Stimulated activated naive CD4-positive, alpha-beta T cell treated with Interleukin-2 at 50 U/mL for 16 hours (primary cell): ENCODE results near the gene PMPCA.

ENCODE experiments used
- DNase-seq: peaks from one replicate; lab custom pipeline; 2025; lab: John Stamatoyannopoulos, UW

The PMPCA gene, protein sequence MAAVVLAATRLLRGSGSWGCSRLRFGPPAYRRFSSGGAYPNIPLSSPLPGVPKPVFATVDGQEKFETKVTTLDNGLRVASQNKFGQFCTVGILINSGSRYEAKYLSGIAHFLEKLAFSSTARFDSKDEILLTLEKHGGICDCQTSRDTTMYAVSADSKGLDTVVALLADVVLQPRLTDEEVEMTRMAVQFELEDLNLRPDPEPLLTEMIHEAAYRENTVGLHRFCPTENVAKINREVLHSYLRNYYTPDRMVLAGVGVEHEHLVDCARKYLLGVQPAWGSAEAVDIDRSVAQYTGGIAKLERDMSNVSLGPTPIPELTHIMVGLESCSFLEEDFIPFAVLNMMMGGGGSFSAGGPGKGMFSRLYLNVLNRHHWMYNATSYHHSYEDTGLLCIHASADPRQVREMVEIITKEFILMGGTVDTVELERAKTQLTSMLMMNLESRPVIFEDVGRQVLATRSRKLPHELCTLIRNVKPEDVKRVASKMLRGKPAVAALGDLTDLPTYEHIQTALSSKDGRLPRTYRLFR

DNA sequence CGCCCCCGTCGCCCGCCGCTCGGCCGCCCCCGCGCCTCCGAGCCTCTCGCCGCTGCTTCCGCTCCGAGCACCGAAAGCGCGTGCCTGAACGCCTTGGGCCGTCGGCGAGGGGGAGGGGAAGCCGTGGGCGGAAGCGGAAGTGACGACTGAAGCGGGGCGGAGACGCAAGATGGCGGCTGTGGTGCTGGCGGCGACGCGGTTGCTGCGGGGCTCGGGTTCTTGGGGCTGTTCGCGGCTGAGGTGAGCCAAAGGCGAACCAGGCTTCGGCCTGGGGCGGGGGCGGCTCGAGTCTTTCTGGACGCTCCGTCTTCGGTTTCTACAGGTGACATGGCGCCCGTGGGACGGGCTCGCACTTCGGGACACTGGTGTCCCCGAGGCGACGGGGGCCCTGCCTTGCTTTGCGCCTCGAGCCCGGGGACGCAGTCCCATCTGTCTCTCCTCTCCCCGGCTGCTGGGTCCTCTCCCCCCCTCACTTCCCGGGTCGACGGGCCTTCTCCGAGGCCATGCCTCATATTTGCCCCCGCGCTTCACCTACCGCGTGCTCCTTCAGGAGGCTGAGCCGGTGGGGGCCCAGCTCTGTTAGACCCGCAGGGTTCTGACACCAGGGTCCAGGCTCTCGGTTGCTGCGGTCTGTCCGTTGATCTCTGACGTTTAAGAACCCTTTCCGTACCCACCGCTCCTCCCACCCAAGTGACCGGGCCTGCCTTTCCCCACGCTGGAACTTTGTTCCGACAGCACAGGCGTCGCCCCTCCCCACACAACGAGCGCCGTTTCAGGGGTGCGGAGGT, at the start of gene PMPCA, which contains the start of gene ENTR1:
PMPCA (plus strand) TSS at position 159 of the 788 bp plus-strand sequence; CDS start at position 170, 11 bp downstream.
ENTR1 (minus strand) TSS at position 115 of the 788 bp plus-strand sequence. CDS start 217 bp downstream, outside the sequence.
- peak; percentile 93 for DNase-seq

DNA sequence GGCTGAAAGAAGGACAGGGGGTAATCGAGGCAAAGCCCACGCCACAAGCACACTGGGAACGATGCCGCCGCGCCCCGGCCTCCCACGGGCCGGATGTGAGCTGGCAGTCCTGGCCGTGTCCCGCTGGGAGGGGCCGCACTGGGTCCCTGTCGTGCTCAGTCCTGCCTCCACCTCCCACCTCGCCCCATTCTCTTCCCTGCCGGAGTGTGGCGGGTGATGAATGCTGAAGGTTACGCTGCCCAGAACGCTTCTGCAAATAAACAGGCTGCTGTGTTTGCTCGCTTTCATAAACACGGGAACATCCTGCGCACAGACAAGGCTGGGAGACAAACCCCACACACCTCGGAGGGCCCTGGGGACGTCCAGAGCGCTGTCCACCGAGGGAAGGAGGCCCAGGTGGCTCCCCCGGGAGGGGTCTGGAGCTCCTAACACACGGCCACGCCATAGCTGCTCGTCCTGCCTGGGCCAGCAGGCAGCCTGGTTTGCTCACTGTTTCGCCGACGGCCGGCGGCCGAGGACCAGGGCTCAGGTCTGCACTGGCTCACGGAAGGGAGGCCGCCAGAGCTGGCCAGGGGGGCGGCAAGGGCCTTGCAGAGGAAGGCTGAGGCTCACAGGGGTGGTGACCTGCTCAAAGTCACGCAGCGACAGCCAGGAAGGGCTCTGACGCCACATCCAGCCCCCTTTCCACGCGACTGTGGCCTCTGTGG, 49.3 kb upstream of the PMPCA start:
- DNase-seq: no peak

DNA sequence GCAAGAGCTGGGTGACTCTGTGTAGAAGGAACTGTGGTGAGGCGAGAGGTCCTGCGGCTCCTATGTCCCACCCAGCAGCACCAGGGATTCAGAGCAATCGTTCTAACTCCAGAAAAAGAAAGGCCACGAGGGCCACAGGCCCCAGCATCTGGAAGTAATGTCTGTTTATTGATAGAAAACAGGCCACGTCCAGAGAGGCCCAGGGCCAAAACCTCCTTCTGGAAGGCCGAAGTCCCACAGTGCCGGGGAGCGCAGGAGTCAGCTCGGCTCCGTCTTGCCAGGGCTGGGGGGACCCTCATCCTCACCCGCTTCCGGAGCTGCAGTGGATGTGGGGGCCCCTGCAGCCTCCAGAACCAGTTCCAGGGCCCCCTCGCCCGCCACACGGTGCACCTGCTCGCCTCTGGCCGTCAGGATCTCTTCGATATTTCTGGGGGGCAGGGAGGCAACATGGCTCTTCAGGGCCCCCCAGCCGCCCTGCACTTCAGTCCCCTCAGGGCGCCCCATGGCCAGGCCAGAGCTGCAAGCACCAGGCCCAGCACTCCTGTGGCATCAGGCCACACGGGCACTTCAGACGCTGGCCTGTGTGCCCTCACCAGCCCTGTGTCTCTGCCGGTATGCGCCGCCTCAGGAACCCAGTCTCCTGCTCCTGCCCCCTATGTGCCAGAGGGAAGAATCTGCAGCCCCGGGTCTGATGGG, 48.6 kb upstream of the PMPCA start:
- DNase-seq: no peak

DNA sequence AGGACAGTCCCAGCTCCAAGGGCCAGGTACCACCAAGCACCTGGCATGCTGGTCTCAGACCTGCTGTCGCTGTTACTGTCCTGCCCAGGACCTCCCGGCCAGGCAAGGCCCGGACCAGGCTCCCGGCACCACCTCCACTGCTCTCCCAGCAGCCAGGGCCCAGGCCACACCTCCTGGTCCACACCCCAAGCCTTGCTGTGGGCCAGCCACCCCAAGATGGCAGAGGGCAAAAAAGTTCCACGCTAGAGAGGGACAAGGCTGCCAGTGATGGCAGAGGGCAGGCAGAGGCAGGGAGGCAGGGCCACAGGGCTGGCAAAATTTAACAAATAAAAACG, 48.0 kb upstream of the PMPCA start:
- no peak for DNase-seq

DNA sequence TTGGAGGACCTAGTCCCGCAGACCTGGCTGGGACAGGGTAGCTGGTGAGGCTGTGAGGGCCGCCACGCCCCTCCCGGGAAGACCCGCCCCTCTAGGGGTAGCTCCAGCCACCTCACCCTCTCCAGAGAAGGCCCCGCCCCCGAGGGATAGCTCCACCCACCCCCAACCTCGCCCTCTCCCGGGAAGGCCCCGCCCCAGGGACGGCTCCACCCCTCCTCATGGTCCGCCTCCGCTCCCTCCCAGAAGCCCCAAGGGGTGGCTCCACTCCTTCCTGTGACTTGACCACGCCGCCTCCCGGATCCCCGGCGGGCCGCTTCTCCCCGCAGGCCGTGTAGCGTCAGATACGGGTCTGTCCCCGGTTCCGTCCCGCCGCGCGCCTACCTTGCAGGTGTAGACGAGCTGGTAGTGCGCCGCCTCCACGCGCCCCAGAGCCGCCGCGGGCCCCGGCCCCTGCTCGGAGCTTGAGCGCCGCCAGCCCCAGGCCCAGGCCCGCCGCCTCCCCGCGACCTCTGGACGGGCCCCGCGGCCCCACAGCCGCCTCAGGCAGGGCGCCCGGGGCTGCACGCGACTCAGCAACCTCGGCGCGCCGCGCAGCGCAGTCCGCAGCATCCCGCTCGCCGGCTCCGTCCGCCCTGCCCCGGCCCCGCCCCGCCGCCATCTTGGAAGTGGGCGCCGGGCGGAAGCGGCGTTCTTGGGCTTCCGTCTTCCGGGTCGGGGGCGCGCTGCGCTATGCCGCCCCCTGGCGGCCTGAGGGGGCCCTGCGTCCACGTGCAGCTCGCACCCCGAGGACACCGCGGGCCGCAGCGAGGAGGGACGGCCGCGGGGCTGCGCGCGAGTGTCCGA, 47.1 kb upstream of the PMPCA start, which contains the start of gene DNLZ:
DNLZ (minus strand) TSS at position 639 of the 843 bp plus-strand sequence; CDS start at position 609, 30 bp downstream.
- peak; percentile 92 for DNase-seq

DNA sequence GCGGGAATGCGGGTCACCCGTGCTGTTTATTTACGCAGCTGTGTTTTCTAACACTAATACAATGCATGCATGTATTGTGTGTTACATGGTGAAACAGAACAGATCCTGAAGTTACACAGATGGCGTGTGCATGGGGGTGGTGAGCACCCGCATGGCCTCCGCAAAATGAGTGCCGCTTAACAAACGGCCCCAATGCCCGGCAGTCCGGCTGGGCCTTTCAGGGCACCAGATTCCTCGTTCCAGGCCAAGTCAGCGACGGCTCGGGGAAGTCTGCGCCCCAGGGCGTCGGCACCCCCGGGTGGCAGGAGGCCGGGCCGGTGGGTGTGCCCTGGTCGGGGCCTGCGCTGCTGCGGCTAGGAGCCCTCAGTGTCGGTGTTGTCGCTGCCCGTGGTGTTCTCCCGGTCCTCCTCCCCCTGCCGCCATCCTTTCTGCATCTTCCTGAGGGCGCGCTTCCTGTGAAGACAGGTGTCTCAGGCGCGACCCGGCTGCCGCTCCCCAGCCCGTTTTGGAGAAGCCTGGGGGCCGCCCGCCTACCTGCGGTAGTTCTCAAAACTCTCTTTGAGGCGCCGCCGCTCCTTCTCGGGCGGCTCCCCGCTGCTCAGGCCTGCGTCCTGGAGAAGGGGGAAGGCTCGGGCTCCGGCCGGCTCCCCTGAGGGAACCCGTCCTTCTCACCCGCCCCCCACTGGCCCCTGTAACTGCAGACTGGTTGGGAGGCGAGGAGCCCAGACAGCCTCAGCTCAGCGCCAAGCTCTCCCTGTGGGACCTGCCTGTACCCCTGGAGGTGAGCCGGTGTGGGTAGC, 46.3 kb upstream of the PMPCA start:
- no peak for DNase-seq

DNA sequence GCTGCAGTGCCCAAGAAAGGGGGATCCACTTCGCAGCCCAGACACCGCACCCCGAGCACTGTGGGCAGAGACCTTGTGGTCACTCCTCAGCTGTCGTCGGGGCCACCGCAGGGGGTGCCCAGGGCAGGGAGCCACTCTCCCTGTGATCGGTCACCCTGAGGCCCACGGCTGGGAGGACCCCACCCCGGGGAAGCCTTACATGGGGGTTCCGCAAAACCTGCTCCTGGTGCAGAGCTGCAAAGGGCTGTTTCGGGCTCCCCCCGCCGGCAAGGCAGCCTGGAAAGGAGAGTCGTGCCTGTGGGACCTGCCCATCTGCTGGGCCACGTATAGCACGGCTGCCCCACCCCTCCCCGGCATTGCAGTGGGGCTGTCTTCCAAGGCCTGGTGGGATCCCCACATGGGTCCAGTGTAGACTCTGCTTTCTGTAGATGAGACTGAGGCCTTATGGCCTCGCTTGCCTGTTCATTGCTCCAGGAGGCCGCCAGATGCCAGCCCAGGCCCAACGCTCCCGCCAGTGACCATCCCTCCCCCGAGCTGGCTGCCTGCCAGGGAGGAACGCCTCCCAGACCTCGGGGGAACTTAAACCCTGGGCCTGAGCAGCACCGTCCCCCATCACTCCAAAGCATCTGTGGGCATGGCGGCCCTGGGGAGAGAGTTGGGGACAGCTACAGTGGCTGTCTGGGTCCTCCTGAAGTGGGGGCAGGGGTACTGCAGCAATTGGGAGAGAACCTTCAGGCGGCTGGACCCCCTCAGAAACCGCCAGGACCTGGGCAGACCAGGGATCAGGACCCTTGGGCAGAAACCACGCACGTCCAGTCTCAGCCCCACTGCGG, 45.3 kb upstream of the PMPCA start:
- DNase-seq: no peak

DNA sequence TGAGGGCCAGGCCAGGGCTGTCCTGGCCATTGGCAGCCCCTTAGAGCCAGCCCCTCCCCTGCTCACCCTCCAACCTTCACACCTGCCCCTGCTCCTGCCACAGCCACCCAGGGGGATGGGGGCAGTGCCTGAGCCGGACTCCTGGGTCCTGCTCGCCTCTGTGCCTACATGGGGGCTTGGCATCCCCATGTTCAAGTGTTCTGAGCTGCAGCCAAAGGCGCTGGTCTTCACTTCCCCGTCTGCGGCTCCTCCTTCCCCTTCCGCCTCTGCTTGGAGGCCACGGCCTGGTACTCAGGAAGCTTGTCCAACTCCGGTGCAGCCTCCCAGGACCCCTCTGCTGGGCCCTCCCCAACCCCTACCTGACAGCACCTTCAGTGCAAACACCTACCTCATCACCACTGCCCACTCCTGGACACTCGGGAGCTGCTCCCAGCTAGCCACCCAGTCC, 44.7 kb upstream of the PMPCA start:
- no peak for DNase-seq

DNA sequence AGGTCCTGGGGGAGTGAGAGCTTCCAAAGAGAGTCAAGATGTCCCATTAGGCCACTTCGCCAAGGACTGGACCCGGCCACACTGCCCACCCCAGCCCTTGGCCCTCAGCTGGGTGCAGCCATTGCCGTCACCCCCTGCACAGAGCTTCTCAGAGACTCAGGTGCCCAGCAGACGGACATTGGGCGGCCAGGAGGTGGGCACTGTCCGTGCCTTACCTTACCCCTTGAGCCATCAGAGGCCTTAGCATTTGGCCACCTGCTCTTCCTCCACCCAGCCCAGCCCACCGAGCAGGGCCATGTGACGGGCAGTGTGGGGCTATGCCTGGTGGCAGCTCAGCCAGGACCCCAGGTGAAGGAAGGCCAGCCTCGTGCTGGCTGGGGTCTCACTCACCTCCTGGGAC, 43.6 kb upstream of the PMPCA start:
- no peak for DNase-seq

DNA sequence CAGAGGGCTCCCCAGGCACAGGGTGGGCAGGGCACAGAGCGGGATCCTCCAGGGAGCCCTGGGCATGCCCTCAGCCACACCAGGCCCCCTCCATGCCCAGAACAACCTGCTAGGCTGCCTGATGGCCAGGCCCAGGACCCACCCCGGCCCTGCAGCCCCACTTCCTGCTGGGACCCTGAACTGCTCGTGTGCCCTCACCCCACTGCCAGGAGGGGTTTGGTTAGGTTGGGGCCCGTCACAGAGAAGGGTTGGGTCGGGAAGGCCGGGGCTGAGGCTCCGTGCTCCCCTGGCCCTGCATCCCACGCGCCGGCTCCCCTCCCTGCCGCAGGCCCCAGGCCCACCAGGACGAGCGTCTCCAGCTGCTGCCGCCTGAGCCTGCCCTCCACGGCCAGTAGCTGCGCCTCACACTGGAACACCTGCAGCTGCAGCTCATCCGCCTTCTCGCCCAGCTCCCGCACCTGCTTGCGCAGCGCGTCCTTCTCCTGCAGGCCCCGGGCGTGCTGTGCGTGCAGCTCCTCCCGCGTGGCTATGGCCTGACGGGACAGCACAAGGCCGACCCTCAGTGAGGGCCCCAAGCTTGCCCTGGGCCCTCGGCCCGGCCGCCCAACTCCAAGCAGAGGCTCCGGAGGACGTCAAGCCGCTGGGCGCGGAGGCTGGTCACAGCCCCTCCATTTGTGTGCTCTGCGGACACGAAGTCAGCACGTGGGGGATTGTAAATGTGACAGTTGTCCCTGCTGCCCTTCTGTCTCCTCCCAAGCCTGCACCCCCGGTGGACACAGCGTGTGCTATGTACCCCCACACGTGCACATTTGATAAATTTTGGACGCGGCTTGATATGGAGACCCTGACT, 42.9 kb upstream of the PMPCA start:
- no peak for DNase-seq

DNA sequence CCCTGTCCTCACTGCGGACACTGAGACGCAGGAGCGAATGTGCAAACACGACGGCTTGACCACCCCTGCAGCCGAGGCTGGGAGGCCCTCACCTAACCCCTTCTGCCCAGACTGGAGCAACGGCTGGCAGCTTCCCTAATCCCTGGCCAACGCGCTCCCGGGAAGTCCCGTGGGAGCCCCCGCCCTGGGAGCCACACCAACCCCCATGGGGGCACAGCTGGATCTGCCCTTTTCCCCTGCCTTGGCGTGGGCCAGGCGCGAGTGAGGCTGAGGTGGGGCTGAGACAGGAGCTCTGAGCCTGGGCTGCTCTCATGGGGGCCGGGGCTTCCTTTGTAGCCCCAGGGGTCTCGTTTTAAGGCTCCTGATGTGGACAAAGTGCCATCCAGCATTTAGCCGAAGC, 42.3 kb upstream of the PMPCA start:
- DNase-seq: no peak

DNA sequence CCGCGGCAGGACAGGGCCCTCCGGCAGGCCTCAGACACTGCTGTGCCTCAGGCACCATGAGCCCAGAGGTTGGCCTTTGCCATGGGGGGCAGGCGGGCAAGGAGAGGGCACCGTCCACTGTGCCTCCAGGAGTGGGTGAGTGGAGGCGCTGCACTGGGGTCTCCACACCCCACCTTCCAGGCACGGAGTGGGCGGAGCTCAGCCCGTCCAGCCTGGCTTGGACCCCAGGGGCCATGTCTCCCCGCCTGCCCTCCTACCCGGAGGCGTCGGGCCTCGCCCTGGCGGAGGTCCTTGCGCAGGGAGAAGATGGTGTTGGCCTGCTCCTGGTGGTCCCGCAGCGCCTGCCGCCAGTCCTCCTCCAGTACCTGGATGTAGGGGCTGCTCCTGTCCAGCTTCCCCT, 40.4 kb upstream of the PMPCA start:
- DNase-seq: no peak

DNA sequence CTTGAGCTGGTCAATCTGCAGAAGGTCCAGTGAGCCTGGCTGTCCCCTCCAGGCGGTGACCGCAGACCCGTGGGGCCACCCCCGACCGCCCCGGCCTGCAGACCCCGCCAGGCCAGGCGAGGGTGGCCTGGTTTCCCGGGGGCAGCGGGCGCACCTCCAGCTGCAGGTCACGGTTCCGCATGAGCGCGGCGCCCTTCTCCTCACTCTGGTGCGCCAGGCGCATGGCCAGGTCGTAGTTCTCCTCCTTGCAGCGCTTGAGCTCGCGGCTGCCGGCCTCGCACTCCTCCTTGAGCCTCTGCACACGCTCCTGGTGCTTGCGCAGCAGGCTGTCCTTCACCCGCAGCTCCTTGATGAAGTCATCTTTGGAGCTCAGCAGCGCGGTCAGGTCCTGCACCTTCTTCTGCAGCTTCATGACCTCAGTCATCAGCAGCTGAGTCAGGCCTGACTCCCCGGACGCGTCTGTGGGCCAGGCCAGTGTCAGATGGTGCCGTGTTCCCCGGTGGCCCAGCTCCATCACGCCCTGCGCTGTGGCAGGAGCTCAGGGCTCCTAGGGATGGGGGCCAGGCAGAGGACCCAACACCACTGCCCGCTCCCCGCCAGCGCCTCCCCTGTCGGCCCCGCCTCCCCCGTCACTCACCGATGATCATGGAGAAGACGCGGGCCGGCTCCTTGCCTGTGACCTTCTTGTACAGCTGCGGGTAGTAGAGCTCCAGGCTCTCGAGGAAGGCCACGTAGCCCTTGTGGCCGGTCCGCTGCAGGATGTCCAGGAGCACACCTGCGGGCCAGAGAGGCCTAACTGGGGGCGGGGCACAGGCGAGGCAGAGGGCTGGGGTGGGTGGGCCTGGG, 39.5 kb upstream of the PMPCA start:
- no peak for DNase-seq

DNA sequence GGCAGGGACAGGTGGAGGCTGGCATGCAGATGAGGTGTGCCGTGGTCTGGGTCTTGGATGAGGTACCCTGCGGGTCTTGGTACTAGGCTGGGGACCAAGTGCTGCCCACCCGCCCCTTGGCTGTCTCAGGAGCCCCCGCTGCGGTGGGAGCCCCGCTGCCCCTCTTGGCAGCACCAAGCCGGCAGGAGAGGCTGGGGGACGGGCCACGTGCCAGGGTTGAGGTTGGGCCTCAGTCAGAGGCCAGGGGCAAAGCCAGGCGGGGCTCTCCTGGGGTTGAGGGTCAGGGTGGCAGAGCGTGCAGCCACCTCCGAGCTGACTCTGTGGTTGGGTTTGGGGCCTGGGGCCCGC, 39.0 kb upstream of the PMPCA start:
- DNase-seq: no peak

DNA sequence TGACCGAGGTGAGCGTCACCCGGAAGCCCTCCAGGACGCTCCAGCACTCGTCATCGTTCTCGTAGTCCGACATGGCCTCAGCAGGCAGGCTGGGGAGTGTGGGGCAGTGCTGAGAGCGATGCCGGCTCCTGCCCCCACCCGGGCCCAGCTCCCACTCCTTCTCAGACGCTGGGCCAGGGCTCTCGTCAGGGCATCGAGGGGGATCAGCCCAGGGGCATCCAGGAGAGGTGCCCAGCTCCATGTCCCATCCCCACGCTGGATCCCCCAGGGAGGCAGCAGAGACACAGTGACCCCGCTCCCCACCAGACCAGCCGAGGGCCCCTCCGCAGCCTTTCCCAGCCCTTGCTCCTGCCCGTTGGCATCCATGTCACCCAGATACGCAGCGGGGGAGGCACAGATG, 38.5 kb upstream of the PMPCA start:
- no peak for DNase-seq

DNA sequence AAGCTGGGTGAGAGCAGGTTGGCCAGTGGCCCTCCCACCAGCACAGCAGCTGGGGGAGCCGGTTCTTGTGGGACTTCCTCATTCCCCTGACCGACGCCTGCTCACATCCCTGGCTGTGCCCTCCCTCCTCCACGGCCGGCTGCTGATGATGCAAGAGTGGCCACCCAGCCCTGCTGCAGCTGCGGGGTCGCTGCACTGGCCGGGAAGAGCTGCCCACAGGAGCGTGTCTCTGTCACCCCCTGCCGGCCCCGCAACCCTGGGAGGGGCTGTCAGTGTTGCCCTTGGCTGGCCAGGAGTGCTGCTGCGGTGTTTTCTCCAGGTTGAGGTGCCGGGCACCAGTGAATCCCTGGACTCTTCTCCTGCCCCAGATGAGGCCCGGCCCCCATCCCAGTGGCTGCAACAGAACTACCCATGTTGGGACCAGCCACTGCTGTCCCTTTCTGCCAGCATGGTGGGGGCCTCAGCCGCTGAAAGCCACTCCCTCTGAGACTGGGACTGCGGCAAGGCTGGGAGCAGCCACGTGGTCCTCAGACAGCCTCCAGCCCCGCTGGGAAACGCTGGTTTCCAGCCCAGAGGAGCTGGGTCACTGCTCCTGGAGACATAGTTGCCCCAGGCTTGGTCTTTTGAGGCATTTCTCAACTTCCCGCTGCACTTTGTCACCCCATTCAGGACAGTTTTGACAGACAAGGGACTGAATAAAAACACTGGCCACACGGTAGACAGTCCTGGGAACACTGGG, 37.7 kb upstream of the PMPCA start:
- DNase-seq: no peak
